ENCODE results near the gene CDKN2A. TPM values are rescaled to one million over a fixed set of nuclear protein-coding genes. Genes with fewer than 3 reads are reported as not detected.

Gene CDKN2A
- total RNA-seq, 2 donors from 2014 or later: 6.2 TPM; not detected in 1

DNA sequence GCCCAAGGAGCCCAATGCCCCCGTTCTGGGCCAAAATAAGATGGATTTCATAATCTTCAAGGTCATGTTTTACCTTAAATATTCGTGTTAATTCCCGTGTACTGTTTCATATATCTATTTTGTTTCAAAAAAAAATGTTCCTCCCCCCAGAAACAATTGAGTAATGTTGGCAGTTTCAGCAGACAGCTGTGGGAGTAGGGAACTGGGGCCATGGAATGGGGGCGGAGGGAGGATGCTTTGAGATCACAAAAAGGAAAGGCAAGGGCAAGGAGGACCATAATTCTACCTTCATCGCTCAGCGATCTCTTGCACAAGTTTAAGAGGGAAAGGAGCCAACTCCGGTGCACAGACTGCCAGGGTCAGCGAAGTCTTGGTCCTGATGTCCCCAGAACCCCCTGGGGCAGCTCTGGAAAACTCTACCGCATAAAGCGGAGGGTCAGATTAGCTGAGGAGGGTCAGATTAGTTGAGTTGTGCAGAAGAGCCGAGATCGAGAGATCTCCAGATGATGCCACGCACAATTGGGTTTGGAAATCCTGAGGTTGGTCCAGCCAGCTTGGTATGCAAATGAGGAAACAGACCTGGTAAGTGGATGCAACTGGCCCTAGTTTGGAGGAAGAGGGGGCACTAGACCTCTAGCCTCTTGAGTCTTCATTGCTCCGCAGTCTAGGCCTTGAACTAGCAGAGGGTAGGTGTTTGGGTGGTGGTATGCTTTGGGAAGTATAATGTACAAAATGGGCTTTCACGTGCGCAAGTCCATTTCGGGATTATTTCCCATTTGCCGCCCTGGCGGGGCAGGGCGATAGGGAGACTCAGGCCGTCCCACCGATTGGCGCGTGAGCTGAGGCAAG, 24.0 kb downstream of the CDKN2A start:
- intact Hi-C loops (cut with DNase I): no loop called here
- H3K4me3 ChIP-seq: no peak overlapping the region
- WGBS, 2 donors: 10 to 17% methylated on average over 24 of the region's 24 CpGs
- peaks cover 22% of the 10 kb centered on the region for H3K4me1 ChIP-seq
- peaks cover 24 to 77% of the 10 kb centered on the region in 2 donors for H3K27me3 ChIP-seq
- DNase-seq: no peak
- H3K36me3 ChIP-seq (replicated peaks in 1 of 2; ENCODE audit: insufficient read depth in 1 of 2, low read depth in 2 of 2): no peaks in the 10 kb centered on the region
- TF ChIP-seq, protein P1, sequence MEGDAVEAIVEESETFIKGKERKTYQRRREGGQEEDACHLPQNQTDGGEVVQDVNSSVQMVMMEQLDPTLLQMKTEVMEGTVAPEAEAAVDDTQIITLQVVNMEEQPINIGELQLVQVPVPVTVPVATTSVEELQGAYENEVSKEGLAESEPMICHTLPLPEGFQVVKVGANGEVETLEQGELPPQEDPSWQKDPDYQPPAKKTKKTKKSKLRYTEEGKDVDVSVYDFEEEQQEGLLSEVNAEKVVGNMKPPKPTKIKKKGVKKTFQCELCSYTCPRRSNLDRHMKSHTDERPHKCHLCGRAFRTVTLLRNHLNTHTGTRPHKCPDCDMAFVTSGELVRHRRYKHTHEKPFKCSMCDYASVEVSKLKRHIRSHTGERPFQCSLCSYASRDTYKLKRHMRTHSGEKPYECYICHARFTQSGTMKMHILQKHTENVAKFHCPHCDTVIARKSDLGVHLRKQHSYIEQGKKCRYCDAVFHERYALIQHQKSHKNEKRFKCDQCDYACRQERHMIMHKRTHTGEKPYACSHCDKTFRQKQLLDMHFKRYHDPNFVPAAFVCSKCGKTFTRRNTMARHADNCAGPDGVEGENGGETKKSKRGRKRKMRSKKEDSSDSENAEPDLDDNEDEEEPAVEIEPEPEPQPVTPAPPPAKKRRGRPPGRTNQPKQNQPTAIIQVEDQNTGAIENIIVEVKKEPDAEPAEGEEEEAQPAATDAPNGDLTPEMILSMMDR (IDR thresholded peaks at IDR 0.05): no peak
- no peak for TF ChIP-seq POLR2A (IDR thresholded peaks at IDR 0.05)
- no peak overlapping the region for H3K27ac ChIP-seq
- ATAC-seq: no peak
- H3K9me3 ChIP-seq: no peaks in the 10 kb centered on the region

DNA sequence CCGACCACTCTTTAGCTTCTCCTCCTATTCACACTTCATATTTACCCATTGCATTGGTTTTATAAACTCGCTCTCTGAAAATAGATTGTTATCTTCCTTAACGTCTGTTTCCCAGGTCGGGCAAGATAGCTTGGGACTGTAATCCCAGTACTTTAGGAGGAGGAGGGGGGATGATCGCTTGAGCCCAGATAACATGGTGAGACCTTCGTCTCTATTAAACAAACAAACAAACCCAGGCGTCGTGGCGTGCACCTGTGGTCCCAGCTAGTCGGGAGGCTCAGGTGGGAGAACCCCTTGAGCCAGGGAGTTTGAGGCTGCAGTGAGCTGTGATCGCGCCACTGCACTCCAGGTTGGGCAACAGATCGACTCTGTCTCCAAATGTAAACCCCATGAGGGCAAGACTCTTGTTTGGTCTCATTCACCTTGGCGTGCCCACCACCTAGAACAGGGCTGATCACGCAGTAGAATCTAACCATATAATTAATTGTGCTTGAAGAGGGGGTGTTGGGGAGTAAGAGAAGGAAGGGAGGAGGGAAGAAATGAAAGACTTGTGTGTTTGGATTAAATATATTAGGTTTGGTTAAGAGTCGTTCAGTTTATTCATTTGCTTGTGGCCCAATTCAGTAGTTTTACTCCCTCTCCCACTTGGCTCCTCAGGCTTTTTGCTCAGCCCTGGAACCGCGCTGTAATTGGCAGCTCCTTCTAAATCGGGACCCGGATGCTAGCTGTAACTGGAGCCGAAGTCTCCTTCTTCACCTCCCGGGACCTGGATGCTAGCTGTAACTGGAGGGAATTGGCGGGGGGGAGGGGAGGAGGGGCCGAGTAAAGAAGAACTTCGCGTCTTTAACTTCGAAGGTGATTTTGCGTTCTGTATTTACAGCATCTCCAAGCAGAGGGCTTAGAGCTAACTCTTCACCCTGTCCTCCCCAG, 24.9 kb downstream of the CDKN2A start:
- DNase-seq: no peak
- 6 to 7% methylated on average over 28 of the region's 28 CpGs for WGBS, 2 donors
- intact Hi-C loops (cut with DNase I): no loop called here
- H3K4me3 ChIP-seq: no peak overlapping the region
- H3K27ac ChIP-seq: no peak overlapping the region
- TF ChIP-seq POLR2A (IDR thresholded peaks at IDR 0.05): no peak
- TF ChIP-seq, protein P1 (IDR thresholded peaks at IDR 0.05): no peak
- no peaks in the 10 kb centered on the region for H3K36me3 ChIP-seq (replicated peaks in 1 of 2; ENCODE audit: insufficient read depth in 1 of 2, low read depth in 2 of 2)
- H3K27me3 ChIP-seq: peaks cover 21 to 74% of the 10 kb centered on the region in 2 donors
- peaks cover 19% of the 10 kb centered on the region for H3K4me1 ChIP-seq
- H3K9me3 ChIP-seq: no peaks in the 10 kb centered on the region
- ATAC-seq: no peak

DNA sequence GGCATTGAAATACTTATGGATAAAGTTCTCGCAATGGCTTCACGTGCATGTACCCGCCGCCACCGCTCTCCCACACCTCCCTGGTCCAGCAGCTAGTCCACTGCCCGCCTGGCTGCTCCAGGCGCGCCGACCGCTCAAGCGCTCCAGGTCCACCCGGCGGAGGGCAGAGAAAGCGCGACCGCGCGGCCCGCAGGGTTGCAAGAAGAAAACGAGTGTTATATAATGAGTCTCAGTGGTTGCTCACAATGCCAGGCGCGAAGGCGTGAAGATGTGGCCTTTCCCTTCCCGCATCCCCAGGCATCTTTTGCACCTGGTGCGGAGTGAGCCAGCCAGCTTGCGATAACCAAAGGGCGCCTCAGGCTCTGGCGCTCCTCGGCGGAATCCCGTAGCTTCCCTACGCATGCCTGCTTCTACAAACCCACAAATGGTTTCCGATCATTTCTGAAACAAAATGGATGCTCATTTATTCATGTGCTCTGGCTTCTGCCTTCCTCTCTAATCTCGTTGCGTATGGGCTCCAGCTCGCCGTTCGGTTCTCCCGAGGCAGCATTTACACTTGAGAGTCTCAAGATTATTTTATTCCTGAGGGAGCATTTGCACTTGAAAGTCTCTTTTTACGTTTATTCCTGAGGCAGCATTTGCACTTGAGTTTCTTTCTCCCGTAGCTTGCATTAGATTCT, 25.7 kb downstream of the CDKN2A start:
- no peak overlapping the region for H3K4me3 ChIP-seq
- ATAC-seq: no peak
- peaks cover 14 to 66% of the 10 kb centered on the region in 2 donors for H3K27me3 ChIP-seq
- H3K9me3 ChIP-seq: no peaks in the 10 kb centered on the region
- no peak overlapping the region for H3K27ac ChIP-seq
- no peak for DNase-seq
- TF ChIP-seq, protein P1 (IDR thresholded peaks at IDR 0.05): no peak
- TF ChIP-seq POLR2A (IDR thresholded peaks at IDR 0.05): no peak
- intact Hi-C loops (cut with DNase I): no loop called here
- H3K36me3 ChIP-seq (replicated peaks in 1 of 2; ENCODE audit: insufficient read depth in 1 of 2, low read depth in 2 of 2): no peaks in the 10 kb centered on the region
- peaks cover 14% of the 10 kb centered on the region for H3K4me1 ChIP-seq
- WGBS, 2 donors: 7 to 13% methylated on average over 21 to 41 of the region's 41 CpGs

DNA sequence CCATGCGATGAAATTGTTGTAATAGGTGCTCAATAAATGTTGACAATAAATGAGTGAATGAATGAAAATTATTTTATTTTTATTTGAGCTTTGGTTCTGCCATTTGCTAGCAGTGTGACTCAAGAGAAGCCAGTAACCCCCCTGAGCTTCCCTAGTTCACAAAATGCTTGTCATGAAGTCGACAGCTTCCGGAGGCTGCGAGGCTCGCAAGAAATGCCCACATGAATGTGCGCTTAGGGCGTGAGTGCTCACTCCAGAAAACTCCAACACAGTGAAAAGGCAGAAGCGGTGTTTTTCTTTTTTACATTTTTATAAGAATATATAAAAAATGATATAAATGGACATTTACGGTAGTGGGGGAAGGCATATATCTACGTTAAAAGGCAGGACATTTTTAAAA, 26.5 kb downstream of the CDKN2A start:
- TF ChIP-seq POLR2A (IDR thresholded peaks at IDR 0.05): no peak
- TF ChIP-seq, protein P1 (IDR thresholded peaks at IDR 0.05): no peak
- H3K4me1 ChIP-seq: peaks cover 14% of the 10 kb centered on the region
- intact Hi-C loops (cut with DNase I): no loop called here
- H3K27ac ChIP-seq: no peak overlapping the region
- no peaks in the 10 kb centered on the region for H3K9me3 ChIP-seq
- H3K4me3 ChIP-seq: no peak overlapping the region
- H3K36me3 ChIP-seq (replicated peaks in 1 of 2; ENCODE audit: insufficient read depth in 1 of 2, low read depth in 2 of 2): no peaks in the 10 kb centered on the region
- DNase-seq: no peak
- peaks cover 7 to 60% of the 10 kb centered on the region in 2 donors for H3K27me3 ChIP-seq
- no peak for ATAC-seq
- WGBS, 2 donors: 22 to 29% methylated on average over 10 of the region's 10 CpGs
